Skeletal muscle tissue (tissue), 4 donors: ENCODE results near the gene SNRPB2. TPM values are rescaled to one million over a fixed set of nuclear protein-coding genes. Genes with fewer than 3 reads are reported as not detected.
A peak's percentile ranks its signal among the peaks of the same experiment; 100 is the strongest.

ENCODE experiments used
- H3K27ac ChIP-seq: one replicate; pipeline ENCODE4 v1.7.0; 2013; ENCODE audit warnings: mild to moderate bottlenecking, low read depth, low read length, inconsistent platforms
- H3K27me3 ChIP-seq, 3 donors: one replicate each; pipeline ENCODE4 v1.7.0; 2013; ENCODE audit warnings: low read length in 3 of 3; ENCODE audit not compliant: control insufficient read depth in 3 of 3, insufficient read depth in 3 of 3
- H3K36me3 ChIP-seq, 3 donors: one replicate each; pipeline ENCODE4 v1.7.0; 2013; ENCODE audit warnings: low read length in 3 of 3; ENCODE audit not compliant: control insufficient read depth in 3 of 3, insufficient read depth in 3 of 3
- H3K4me1 ChIP-seq, 3 donors: one replicate each; pipeline ENCODE4 v1.7.0; 2013; ENCODE audit warnings: low read length in 3 of 3, mild to moderate bottlenecking in 3 of 3; ENCODE audit not compliant: control insufficient read depth in 3 of 3, insufficient read depth in 3 of 3
- H3K4me3 ChIP-seq, 3 donors: one replicate each; pipeline ENCODE4 v1.7.0; 2013; ENCODE audit warnings: low read length in 3 of 3
- H3K9ac ChIP-seq, 3 donors: one replicate each; pipeline ENCODE4 v1.7.0; 2013; ENCODE audit warnings: low read length in 3 of 3, mild to moderate bottlenecking in 3 of 3, moderate library complexity in 2 of 3, low read depth in 1 of 3
- H3K9me3 ChIP-seq, 3 donors: one replicate each; pipeline ENCODE4 v1.7.0; 2013; ENCODE audit warnings: low read length in 3 of 3; ENCODE audit not compliant: control insufficient read depth in 3 of 3
- total RNA-seq: library from RNA; depleted of rRNA; stranded (reverse); fragments of >200 nt; gene quantifications from one replicate; pipeline ENCODE4 v1.2.3, GENCODE V29; 2014
- donor health status: Osteomylitis.

The SNRPB2 gene
- total RNA-seq, 1 donor from 2014 or later, result 31.8 TPM

- Histone ChIP-seq H3K9ac (no peak overlapping the region), H3K9me3 (no peaks in the 10 kb centered on the region), H3K4me3 (no peak overlapping the region), H3K4me1 (no peaks in the 10 kb centered on the region), H3K27ac (no peak overlapping the region), H3K36me3 (no peaks in the 10 kb centered on the region), H3K27me3 (no peaks in the 10 kb centered on the region)
Observed at GRCh38 chr20:16701296-16701695, 28.5 kb upstream of the SNRPB2 start.

- Histone ChIP-seq H3K4me1 (no peaks in the 10 kb centered on the region), H3K9ac (no peak overlapping the region), H3K36me3 (no peaks in the 10 kb centered on the region)
Observed at GRCh38 chr20:16703570-16703969, 26.3 kb upstream of the SNRPB2 start.

DNA sequence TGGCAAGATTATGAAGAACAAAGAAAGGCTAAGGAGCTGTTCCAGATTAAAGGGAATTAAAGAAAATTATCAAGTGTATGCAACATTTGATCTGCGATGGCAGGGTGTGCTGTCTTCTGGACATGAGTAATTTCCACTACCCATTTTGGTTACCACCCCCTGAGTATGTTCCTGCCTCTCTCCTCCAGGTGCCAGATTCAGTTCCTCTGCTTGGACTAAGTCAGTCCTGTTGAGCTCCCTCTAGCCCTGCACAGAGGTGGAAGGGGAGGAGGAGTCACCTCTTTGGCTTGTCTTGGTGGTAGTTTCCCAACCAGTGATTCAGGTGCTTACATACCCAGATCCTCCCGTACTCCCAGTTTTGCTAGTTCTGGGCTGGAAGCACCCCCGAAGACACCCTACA is 22.2 kb upstream of the SNRPB2 start:
- Histone ChIP-seq H3K27me3 (no peaks in the 10 kb centered on the region), H3K36me3 (no peaks in the 10 kb centered on the region), H3K9ac (no peak overlapping the region), H3K9me3 (no peaks in the 10 kb centered on the region), H3K27ac (no peak overlapping the region), H3K4me1 (no peaks in the 10 kb centered on the region), H3K4me3 (no peak overlapping the region)

More at GRCh38 chr20:16703570-16703969, 26.3 kb upstream of the SNRPB2 start:
- no peaks in the 10 kb centered on the region for H3K27me3 ChIP-seq
- no peak overlapping the region for H3K27ac ChIP-seq
- H3K9me3 ChIP-seq, result no peaks in the 10 kb centered on the region
- H3K4me3 ChIP-seq, result no peak overlapping the region

- peaks cover 0 to 1% (median under 1%) of the 10 kb centered on the region in 3 donors for H3K4me1 ChIP-seq
- no peak overlapping the region for H3K9ac ChIP-seq
- H3K27ac ChIP-seq, result no peak overlapping the region
- H3K9me3 ChIP-seq, result no peaks in the 10 kb centered on the region
- H3K4me3 ChIP-seq, result no peak overlapping the region
- no peaks in the 10 kb centered on the region for H3K36me3 ChIP-seq
- no peaks in the 10 kb centered on the region for H3K27me3 ChIP-seq
Observed at GRCh38 chr20:16708602-16709001, 21.2 kb upstream of the SNRPB2 start.

DNA sequence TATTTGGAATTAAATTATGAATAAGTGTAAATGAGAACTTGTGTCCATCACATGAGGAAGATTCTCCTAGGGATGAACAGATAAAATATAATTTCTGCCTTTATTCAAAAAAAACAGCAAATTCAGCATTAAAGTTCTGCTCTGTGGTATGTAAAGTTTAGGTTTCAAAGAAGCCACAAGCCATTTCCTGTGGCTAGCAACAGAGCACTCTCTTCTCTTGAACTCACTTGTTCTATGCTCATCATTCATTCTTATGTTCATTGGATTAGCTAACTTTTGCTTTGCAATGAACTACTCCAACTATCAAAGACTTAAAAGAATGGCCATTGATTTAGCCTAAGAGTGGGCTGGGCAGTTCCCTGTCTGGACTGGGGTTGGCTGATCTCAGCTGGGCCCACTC is 20.8 kb upstream of the SNRPB2 start:
- Histone ChIP-seq H3K4me3 (no peak overlapping the region), H3K9me3 (no peaks in the 10 kb centered on the region), H3K4me1 (peaks cover 3 to 5% (median 3%) of the 10 kb centered on the region in 3 donors), H3K27ac (no peak overlapping the region), H3K9ac (no peak overlapping the region), H3K36me3 (no peaks in the 10 kb centered on the region), H3K27me3 (no peaks in the 10 kb centered on the region)

DNA sequence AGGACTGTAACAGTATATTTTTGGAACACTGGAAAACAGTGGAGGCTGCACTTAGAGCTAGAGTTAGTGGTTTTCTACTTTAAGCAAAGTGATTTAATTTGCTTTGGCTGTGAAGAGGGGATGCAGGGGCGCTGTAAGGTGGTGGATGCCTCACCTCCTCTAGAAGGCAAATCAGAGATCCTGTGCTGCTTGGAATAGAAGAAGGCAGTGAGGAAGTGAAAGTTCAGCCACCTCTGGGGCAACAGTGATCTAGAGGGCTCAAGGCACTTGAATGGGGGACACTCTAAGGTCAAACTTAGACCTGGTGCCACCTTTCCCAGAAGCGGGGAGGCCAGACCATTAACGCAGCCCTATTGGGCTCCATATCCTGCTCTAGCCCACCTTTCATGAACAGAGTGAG is 19.0 kb upstream of the SNRPB2 start:
- Histone ChIP-seq H3K9me3 (no peaks in the 10 kb centered on the region), H3K27ac (no peak overlapping the region), H3K4me3 (no peak overlapping the region), H3K27me3 (no peaks in the 10 kb centered on the region), H3K36me3 (no peaks in the 10 kb centered on the region), H3K9ac (no peak overlapping the region), H3K4me1 (peaks cover 9 to 17% (median 13%) of the 10 kb centered on the region in 3 donors)

GRCh38 chr20:16711661-16712258 is 18.1 kb upstream of the SNRPB2 start:
- H3K4me1 ChIP-seq, result peaks cover 9 to 17% (median 13%) of the 10 kb centered on the region in 3 donors
- H3K4me3 ChIP-seq, result no peak overlapping the region
- H3K27me3 ChIP-seq, result no peaks in the 10 kb centered on the region
- no peaks in the 10 kb centered on the region for H3K9me3 ChIP-seq
- H3K36me3 ChIP-seq, result no peaks in the 10 kb centered on the region
- H3K27ac ChIP-seq, result no peak overlapping the region
- no peak overlapping the region for H3K9ac ChIP-seq

DNA sequence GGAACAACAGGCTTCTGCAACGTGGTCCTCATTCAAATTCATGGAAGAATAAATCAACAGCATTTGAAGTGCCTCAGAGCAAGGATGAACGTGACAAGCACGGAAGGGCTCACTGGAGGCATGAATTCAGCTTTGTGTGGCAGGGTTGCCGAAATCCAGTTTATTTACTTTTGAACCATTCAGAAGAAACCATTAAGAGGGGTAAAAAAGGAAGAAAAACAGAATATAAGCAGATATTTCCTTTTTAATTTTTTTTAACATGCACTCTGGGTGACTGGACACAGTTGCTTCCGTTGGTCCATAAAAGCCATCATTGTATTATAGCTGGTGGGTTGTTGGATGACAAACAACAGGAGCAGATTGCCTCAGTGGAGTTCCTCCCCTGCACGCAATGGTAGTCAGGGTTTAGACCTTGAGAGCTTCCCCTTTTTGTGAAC is 17.3 kb upstream of the SNRPB2 start:
- Histone ChIP-seq H3K9ac (no peak overlapping the region), H3K36me3 (no peaks in the 10 kb centered on the region), H3K4me1 (peaks cover 9 to 17% (median 13%) of the 10 kb centered on the region in 3 donors), H3K27me3 (no peaks in the 10 kb centered on the region), H3K4me3 (no peak overlapping the region), H3K9me3 (no peaks in the 10 kb centered on the region), H3K27ac (no peak overlapping the region)

GRCh38 chr20:16713066-16713465 is 16.8 kb upstream of the SNRPB2 start:
- Histone ChIP-seq H3K27ac (no peak overlapping the region), H3K4me3 (no peak overlapping the region), H3K27me3 (no peaks in the 10 kb centered on the region), H3K9ac (no peak overlapping the region), H3K4me1 (peaks cover 9 to 17% (median 13%) of the 10 kb centered on the region in 3 donors), H3K9me3 (no peaks in the 10 kb centered on the region), H3K36me3 (no peaks in the 10 kb centered on the region)

DNA sequence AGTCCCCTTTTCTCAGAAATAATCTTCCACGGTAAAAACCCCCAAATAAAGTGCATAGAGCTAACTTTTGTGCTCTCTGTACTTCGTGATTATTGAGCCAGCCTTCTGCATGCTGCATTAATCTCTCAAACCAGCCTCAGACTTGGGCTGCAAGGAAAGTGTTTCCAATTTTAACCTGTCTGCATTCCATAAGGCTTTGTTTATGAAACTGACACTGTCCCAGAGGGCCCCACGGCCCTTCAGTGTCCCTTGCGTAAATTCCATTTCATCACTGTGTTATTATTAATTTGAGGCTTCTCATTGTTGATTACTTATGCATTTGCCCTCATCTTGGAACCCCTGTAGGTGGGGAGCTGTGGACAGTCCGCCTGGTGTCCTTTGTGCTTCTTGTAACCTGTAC is 15.6 kb upstream of the SNRPB2 start:
- Histone ChIP-seq H3K27me3 (peaks cover 0 to under 1% (median 0%) of the 10 kb centered on the region in 3 donors), H3K9me3 (no peaks in the 10 kb centered on the region), H3K27ac (peak overlapping the region; percentile 28), H3K4me3 (peak overlapping the region in 2 of 3 donors; percentile 19 to 52), H3K36me3 (no peaks in the 10 kb centered on the region), H3K9ac (peak overlapping the region in 1 of 3 donors; percentile 17), H3K4me1 (peaks cover 9 to 17% (median 13%) of the 10 kb centered on the region in 3 donors)
